Epithelial cell of proximal tubule (primary cell): ENCODE measurements around the gene ZBTB18. TPM values are rescaled to one million over a fixed set of nuclear protein-coding genes. Genes with fewer than 3 reads are reported as not detected.

Experiments used
- DNase-seq: peaks from one replicate; pipeline ENCODE4 v3.0.0-alpha.2; 2011; ENCODE audit warnings: low read depth
- H3K4me3 ChIP-seq: 2 replicates; pipeline ENCODE4 v1.5.1; 2011; ENCODE audit warnings: low read depth, mild to moderate bottlenecking, low read length
- total RNA-seq: library from RNA; depleted of rRNA; stranded (reverse); fragments of >200 nt; gene quantifications from 2 replicates; pipeline ENCODE4 v1.2.3, GENCODE V29; 2015
- TF ChIP-seq, protein P1 (sequence below): conservative IDR thresholded peaks from 2 replicates; pipeline ENCODE4 v1.5.1; 2012; ENCODE audit warnings: low read depth, mild to moderate bottlenecking, low read length

ZBTB18 gene
- total RNA-seq, 1 donor from 2014 or later = 7.9 TPM

DNA sequence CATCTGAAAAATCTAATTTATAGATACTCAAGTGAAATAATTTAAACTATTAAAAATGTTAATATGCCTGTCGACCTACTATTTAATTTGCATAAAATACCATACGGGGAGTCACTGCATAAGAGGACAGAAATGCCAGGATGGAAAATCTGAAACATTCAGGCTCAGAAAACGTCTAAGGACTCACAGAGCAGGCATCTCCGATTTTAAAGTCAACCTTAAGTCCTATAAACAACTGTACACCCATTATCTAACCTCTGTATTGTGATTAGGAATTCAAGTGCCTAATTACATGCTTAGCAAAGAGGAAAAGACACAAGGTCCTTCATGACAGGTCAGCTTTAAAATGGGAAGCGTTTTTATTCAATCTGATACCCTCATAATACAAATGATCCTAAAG is 49.2 kb downstream of the ZBTB18 start:
- no peak overlapping the region for H3K4me3 ChIP-seq
- TF ChIP-seq, protein P1, sequence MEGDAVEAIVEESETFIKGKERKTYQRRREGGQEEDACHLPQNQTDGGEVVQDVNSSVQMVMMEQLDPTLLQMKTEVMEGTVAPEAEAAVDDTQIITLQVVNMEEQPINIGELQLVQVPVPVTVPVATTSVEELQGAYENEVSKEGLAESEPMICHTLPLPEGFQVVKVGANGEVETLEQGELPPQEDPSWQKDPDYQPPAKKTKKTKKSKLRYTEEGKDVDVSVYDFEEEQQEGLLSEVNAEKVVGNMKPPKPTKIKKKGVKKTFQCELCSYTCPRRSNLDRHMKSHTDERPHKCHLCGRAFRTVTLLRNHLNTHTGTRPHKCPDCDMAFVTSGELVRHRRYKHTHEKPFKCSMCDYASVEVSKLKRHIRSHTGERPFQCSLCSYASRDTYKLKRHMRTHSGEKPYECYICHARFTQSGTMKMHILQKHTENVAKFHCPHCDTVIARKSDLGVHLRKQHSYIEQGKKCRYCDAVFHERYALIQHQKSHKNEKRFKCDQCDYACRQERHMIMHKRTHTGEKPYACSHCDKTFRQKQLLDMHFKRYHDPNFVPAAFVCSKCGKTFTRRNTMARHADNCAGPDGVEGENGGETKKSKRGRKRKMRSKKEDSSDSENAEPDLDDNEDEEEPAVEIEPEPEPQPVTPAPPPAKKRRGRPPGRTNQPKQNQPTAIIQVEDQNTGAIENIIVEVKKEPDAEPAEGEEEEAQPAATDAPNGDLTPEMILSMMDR = no peak
- no peak for DNase-seq

DNA sequence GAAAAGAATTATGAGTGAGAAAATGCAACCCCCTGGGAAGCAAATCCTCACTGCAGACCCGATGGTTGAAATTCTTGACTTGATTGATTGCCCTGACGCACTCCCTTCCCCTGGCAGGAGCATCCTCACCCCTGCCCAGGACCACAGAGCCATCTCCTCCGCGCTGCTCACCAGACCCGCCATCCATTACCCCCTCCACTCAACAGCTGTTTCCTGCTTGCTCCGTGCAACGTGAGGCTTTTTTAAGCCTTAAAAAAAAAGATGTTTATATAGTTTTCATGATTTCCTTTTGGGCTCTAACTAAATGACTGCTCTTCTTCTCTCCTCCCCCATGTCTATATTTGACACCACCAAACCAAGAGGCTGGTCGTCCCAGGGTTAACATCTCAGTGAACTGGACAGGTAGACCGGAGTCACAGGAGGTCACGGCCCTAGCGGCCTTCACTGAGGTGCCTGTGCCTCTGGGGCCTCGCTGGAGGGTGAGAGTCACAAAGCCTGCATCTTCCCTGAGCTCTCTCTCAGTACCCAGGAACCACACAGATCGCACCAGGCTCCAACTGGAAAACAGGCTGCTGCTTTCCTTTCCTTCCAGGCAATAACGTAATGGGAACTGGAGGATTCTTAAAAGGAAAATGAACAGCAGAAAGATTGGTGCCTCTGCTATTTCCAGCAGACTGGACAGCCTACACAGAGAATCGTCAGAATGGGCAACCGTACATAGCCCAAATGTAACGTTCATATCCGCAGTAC is 49.8 kb downstream of the ZBTB18 start:
- H3K4me3 ChIP-seq = no peak overlapping the region
- TF ChIP-seq, protein P1 = no peak
- no peak for DNase-seq

DNA sequence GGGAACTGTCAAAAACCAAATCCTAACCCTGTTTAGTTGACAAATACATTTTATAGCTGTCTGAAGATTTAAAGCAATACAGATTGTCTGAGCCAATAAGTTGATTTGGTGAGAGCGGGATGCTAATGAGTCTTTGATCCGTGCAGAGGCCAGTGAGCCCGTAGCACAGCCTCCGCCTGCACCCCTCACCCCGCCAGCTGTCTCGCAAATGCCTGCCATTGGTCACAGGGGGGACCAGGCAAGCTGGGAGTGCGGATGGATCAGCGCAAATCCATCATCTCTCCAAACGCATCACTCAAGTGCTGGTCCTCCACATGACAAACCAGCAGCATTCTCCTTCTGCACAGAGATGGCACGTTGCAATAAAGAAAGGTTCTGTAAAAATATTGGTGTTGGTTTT is 51.0 kb downstream of the ZBTB18 start:
- no peak for DNase-seq
- no peak overlapping the region for H3K4me3 ChIP-seq
- TF ChIP-seq, protein P1 = no peak

DNA sequence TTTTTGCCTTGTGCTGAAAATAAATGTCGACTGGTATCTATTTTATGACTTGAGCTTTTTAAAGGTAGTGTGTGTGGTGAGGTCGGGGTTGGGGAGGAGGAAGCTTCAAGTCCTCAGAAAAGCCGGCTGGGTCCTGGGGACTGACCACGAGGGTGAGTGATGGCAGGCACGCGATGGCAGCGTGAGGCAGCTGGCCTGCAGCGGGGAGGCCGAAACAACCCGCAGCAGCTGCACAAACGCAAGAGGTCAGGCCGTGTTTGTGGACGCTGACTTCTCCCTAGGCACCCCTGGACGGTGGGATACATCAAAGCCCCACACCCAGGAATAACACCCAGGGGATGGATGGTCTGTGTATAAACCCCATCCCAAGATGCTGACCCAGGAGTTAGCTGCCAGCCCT is 51.4 kb downstream of the ZBTB18 start:
- DNase-seq = no peak
- TF ChIP-seq, protein P1 = no peak
- H3K4me3 ChIP-seq = no peak overlapping the region

DNA sequence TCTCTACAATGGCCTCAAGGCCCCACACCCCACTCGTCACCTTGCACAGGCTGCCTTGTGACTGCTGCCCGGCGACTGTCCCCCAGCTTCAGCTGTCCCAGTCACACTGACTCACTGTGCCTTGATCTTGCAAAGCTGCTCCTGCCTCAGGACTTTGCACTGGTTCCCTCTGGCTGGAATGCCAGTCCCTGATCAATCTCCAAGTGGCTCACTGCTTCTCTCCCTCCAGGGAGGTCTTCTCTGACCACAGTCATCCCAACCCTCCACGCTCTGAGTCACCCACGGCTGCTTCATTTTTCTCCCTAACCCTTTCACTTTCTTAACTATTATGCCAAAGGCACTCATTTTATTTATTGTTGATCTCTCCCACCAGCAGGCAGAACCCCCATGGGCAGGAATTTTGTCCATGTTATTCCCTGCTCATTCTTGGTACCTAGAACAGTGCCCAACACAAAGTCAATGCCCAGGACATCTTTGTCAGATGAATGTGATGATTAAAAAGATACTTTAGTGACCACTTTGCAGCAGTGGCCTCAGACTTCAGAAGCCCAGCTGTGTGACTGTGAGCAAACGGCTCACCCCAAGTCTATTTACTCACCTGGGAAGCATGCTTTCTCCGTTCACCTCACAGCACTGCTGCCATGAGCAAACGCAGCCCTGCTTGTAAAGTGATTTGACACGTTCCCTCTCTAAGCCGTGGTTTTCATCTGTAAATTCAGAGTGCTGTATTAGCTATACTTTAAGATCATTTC is 53.4 kb downstream of the ZBTB18 start:
- TF ChIP-seq, protein P1 = no peak
- H3K4me3 ChIP-seq = no peak overlapping the region
- peak; percentile 86 for DNase-seq

DNA sequence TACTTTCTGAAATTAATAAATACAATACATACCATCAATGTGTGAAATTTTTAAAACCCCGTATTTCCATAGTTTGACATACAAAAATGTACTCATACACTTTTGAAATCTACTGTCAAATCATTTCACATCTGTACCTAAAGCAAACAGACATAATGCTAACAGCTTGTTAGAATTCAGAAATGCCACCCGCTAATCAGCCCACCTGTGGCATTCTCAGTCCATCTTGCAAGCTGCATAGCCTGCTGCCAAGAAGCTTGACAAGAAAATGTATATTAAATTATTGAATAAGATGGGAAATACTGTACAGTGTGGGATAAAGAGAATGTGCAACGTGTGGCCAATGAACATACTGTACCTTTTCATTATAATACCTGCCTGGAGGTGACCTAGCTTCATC is 55.1 kb downstream of the ZBTB18 start:
- no peak overlapping the region for H3K4me3 ChIP-seq
- DNase-seq = no peak
- TF ChIP-seq, protein P1 = no peak

Other genes with a start within 250 kb of the ZBTB18 start
- gene AKT3, start 201.0 kb upstream of the ZBTB18 start, total RNA-seq = 10.2 and 12.2 TPM in 2 replicates